Panc1 (cell line): ENCODE measurements around the gene LTBP2. TPM values are rescaled to one million over a fixed set of nuclear protein-coding genes. Genes with fewer than 3 reads are reported as not detected.

Experiments used
- ATAC-seq: fragments of 200-7000 bp; cut with Tn5 transposase; 2 replicates; pipeline ENCODE4 v1.9.1; 2020; ENCODE audit warnings: mild to moderate bottlenecking, moderate library complexity
- BruUV-seq: library from RNA; stranded (reverse); fragments of 400-500 nt; replicated peaks from 2 replicates; lab custom pipeline; 2021; lab: Mats Ljungman, UMichigan
- CTCF ChIA-PET: fragments of 300-600 bp; sonication (Branson Sonifier 250); formaldehyde crosslinking; loops from one replicate; lab custom pipeline; 2022; ENCODE audit warnings: antibody characterized with exemption; lab: Charles Lee
- POLR2A ChIA-PET: fragments of 300-600 bp; sonication (Branson Sonifier 250); formaldehyde crosslinking; loops from one replicate; lab custom pipeline; 2022; ENCODE audit warnings: antibody characterized with exemption; lab: Charles Lee
- DNase-seq: peaks from one replicate; pipeline ENCODE4 v3.0.0-alpha.2; 2010; ENCODE audit warnings: low read depth, low spot score
- H3K27ac ChIP-seq: 2 replicates; pipeline ENCODE4 v1.5.1; 2011; ENCODE audit warnings: mild to moderate bottlenecking, low read length, inconsistent platforms
- H3K27me3 ChIP-seq: fragments of 200-500 bp; sonication (Bioruptor generic); 2 replicates; pipeline ENCODE4 v1.6.0; 2014; ENCODE audit warnings: low read length, inconsistent platforms; ENCODE audit not compliant: control insufficient read depth, insufficient read depth
- H3K36me3 ChIP-seq: fragments of 200-500 bp; sonication (Bioruptor generic); 2 replicates; pipeline ENCODE4 v1.5.1; 2014; ENCODE audit warnings: inconsistent platforms, mild to moderate bottlenecking, low read length, moderate library complexity; ENCODE audit not compliant: control insufficient read depth, insufficient read depth
- H3K4me1 ChIP-seq: 2 replicates; pipeline ENCODE4 v1.5.1; 2011; ENCODE audit warnings: inconsistent platforms, mild to moderate bottlenecking, low read length, moderate library complexity; ENCODE audit not compliant: control insufficient read depth, insufficient read depth
- H3K4me3 ChIP-seq, 2 experiments: 2 replicates each; pipeline ENCODE4 v1.5.1; 2011 to 2012; ENCODE audit warnings: low read depth in 2 of 2, low read length in 2 of 2, mild to moderate bottlenecking in 2 of 2, inconsistent platforms in 1 of 2, moderate library complexity in 1 of 2
- H3K9me3 ChIP-seq: fragments of 200-500 bp; sonication (Bioruptor generic); 2 replicates; pipeline ENCODE4 v1.5.1; 2014; ENCODE audit warnings: low read depth, mild to moderate bottlenecking, inconsistent platforms, low read length, moderate library complexity; ENCODE audit not compliant: control insufficient read depth, insufficient read depth
- CTCF ChIP-seq: fragments of 450-650 bp; IDR thresholded peaks from 2 replicates; pipeline ENCODE4 v1.5.1; 2017; ENCODE audit warnings: mild to moderate bottlenecking
- POLR2AphosphoS5 ChIP-seq: IDR thresholded peaks from 2 replicates; pipeline ENCODE4 v1.6.1; 2012; ENCODE audit warnings: mild to moderate bottlenecking, low read depth, low read length, moderate library complexity
- REST ChIP-seq, 2 experiments: IDR thresholded peaks; 2 replicates each; pipeline ENCODE4 v1.6.1; 2011 to 2012; ENCODE audit warnings: low read depth in 2 of 2, control low read depth in 1 of 2, low read length in 1 of 2, mild to moderate bottlenecking in 1 of 2, moderate library complexity in 1 of 2; ENCODE audit not compliant: insufficient read depth in 1 of 2
- SIN3A ChIP-seq: IDR thresholded peaks from 2 replicates; pipeline ENCODE4 v1.6.1; 2012; ENCODE audit warnings: low read depth, mild to moderate bottlenecking, low read length, moderate library complexity, borderline replicate concordance; ENCODE audit not compliant: insufficient read depth
- TCF7L2 ChIP-seq: IDR thresholded peaks from 2 replicates; pipeline ENCODE4 v1.6.1; 2011; ENCODE audit warnings: mild to moderate bottlenecking, low read depth, low read length, inconsistent platforms
- in situ Hi-C: cut with HindIII; loops from 2 replicates; pipeline ENCODE4 v1.10.0; 2016; ENCODE audit warnings: low sequenced_read_pairs, low pct_unique_long_range_greater_than_20kb
- intact Hi-C: fragments of 100-400 bp; cut with micrococcal nuclease; formaldehyde crosslinking; loops from one replicate; pipeline ENCODE4 v1.10.0; 2022; ENCODE audit not compliant: unreplicated experiment
- total RNA-seq: library from RNA; stranded (reverse); gene quantifications from one replicate; pipeline ENCODE4 v1.2.1, GENCODE V29; 2021; ENCODE audit not compliant: unreplicated experiment

Gene LTBP2
- total RNA-seq, 1 experiment from 2014 or later: 69.8 TPM

DNA sequence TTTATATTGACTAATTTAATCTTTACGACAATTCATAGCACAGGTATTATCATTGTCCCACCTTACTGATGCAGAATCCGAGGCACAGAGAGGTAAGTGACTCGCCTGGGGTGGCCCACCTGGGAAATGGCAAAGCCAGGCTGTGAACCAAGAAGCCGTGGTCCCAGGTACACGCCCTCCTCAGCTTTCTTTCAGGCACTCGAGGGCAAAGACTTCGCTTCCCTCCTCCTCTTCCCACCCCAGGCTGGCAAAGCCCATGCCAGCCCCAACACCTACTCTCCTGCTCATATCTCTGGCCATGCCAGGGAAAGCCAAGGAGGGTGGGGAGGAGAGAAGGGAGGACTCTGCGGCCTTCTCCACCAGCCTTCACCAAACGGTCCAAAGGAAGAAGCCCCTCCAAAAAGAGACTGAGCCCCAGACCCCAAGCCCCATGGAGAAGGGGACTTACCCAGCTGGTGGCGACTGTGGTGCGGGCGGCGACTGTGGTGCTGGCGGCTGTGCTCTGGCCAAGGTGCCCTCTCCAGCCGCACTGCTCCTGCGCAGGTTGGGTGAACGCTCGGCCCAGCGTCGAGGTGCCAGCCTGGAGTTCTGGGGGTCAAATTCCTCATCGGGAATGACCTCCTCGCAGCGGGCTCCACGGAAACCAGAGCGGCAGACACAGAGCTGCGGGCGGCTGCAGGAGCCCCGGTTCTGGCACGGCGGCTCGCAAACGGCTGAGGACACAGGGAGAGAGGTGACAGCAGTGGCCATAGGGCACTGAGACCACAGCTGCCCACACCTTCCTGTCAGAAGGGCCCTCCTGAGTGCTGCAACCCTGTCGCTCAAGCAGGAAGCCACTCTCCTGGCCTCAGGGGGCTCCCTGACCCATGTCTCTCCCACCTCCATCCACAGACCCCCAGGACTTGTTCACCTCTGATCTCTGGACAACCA lies 26.4 kb downstream of the LTBP2 start:
- Histone ChIP-seq H3K4me3 (no peak overlapping the region), H3K36me3 (no peaks in the 10 kb centered on the region), H3K27me3 (no peaks in the 10 kb centered on the region), H3K4me1 (no peaks in the 10 kb centered on the region; the same call in none of the 2 replicates), H3K27ac (no peak overlapping the region), H3K9me3 (no peaks in the 10 kb centered on the region)
- in situ Hi-C loops (no loop called here), intact Hi-C loops (no loop called here)
- TF ChIP-seq REST (IDR thresholded peaks at IDR 0.05; ENCODE audit: insufficient read depth in 1 of 2, low read depth in 2 of 2, low read length in 1 of 2) (no peak), TCF7L2 (no peak), POLR2AphosphoS5 (no peak), CTCF (no peak), SIN3A (no peak)
- ATAC-seq (no peak), DNase-seq (no peak)
- CTCF ChIA-PET: interaction anchor here (0.5 kb wide), 1 partner anchor 8 kb away, joined by 13 read pairs; no protein-coding TSS in a partner anchor
- POLR2A ChIA-PET: no interaction called here
- no TSS peak for BruUV-seq

DNA sequence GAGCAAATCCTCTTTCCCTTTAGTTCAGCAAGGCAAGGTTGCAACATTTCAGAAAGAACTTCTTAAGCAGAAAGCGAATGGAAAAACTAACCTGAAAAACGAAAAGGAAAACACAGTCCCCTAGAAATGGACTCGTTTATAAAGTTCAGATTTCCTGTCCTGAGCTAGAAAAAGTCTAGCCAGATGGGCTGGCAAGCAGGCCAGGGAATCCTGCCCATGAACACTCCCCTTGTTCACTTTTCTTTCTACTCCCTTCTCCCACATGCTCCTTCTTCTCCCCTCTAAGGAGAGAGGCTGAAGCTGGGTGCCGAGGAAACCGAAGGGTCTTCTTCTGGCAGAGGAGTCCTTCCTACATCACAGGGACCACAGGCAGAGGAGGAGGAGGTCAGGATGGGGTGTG lies 27.1 kb downstream of the LTBP2 start:
- Histone ChIP-seq H3K4me1 (peaks cover under 1% of the 10 kb centered on the region), H3K36me3 (no peaks in the 10 kb centered on the region), H3K27me3 (no peaks in the 10 kb centered on the region), H3K27ac (no peak overlapping the region), H3K9me3 (no peaks in the 10 kb centered on the region), H3K4me3 (no peak overlapping the region)
- POLR2A ChIA-PET: no interaction called here
- TF ChIP-seq POLR2AphosphoS5 (no peak), CTCF (no peak), TCF7L2 (no peak), SIN3A (no peak), REST (IDR thresholded peaks at IDR 0.05; ENCODE audit: insufficient read depth in 1 of 2, low read depth in 2 of 2, low read length in 1 of 2) (no peak)
- BruUV-seq: no TSS peak
- in situ Hi-C loops (no loop called here), intact Hi-C loops (no loop called here)
- DNase-seq (no peak), ATAC-seq (no peak)
- CTCF ChIA-PET: no interaction called here
